HG03066 (cell line): ENCODE results near the gene CAAP1.
A peak's percentile ranks its signal among the peaks of the same experiment; 100 is the strongest.
"Not testable (repeated sequence)": the region's sequence is repeated elsewhere in the genome, so short reads cannot be mapped to it uniquely, and the experiment has no call there.

ENCODE experiments used
- ATAC-seq: cut with Tn5 transposase; IDR thresholded peaks from one replicate; pipeline ENCODE4 v1.9.1; 2021; ENCODE audit warnings: low read depth; ENCODE audit not compliant: unreplicated experiment

Gene CAAP1

DNA sequence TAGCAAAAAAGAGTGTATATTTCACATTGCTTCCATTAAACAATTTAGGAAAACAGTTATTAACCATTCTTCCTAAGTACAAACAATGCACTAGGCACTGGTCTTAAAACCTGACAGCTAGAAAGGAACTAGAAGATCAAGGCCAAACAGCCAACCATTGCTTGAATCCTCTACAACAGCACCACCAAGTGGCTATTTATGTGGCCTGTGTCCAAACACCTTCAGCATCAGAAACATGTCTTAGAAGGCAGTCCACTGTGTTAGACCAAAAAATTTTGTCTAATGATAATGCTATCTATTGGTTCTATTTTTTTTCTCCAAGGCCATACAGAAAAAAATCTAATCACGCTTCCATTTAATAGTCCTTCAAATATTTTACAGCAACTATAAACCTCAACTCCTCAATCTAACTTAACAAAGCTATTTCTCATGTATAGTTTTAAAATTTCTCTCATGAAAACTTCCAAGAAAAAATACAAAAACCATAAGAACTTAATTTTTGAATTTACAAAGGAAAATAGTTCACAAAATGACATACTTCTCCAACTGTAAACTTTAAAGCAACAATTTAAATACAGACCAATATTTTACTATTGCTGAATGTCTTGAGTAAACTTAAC is 36.1 kb downstream of the CAAP1 start:
- ATAC-seq, result peak; percentile 82

DNA sequence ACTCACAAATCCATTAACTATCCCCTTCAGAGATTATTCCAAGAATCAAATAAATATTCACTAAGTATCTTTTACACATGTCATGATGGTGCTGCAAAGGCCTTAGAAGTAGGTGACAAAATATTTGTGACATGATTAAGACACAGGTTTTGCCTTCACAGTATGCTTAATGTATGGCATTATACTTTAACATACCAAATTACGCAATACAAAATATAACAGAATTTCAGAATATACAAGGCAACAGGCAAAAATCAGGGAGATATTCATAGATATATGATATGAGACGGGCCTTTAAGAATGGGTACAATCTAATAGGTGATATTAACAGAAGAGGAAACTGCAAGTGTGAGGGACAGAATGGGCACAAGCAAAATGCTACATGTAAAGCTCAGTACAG is 41.6 kb downstream of the CAAP1 start:
- no peak for ATAC-seq

DNA sequence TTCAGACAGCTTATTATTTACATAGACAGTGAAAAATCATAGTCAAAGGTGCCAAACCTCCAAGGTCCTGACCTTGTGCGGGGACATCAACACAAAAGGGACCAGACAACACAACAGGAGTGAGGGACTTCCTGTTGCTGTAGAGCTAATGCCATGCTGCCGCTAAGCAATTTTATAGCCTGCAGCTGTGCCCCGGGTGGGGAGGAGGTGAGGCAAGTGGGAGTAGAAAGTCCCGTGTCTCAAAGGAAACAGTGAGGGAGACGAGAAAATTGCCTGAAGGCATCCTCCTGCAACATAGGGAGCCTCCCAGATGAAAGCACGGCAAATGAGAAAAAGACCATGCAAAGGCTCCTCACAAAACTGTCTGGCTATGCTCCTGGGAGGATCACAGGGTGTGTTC is 58.8 kb downstream of the CAAP1 start:
- ATAC-seq, result no peak

DNA sequence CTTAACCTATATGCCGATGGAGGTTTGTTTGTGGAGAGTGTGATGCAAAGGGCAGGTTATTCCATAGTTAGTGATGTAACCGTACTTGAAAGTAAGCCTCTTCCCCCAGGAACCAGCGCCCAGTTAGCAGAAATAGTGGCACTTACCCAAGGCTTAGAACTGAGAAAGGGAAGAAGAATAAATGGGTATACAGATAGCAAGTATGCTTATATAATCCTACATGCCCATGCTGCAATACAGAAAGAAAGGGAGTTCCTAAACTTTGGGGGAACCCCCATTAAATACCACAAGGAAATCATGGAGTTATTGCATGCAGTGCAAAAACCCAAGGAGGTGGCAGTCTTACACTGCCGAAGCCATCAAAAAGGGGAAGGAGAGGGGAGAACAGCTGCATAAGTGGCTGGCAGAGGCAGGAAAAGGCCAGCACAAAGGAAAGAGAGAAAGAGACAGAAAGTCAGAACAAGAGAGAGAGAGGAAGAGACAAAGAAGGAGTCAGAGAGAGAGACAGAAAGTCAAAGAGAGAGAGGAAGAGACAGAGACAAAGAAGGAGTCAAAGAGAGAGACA is 64.1 kb downstream of the CAAP1 start:
- ATAC-seq, result not testable (repeated sequence)

DNA sequence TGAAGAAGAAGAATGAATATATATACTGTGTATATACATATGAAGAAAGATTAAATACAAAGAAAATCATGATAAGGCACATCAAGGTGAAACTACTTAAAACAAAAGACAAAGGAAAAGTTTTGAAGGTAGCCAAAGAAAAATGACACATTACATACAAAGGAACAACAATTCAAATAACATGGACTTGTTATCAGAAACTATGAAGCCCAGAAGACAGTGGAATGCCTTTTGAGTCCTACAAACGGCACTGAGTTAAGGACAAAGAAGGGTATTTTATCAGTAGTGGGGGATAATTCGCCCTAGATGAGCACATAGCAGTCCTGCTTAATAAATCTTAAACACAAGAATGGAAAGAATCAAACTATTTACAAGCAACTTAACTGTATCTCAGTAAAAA is 77.8 kb downstream of the CAAP1 start:
- ATAC-seq, result no peak

DNA sequence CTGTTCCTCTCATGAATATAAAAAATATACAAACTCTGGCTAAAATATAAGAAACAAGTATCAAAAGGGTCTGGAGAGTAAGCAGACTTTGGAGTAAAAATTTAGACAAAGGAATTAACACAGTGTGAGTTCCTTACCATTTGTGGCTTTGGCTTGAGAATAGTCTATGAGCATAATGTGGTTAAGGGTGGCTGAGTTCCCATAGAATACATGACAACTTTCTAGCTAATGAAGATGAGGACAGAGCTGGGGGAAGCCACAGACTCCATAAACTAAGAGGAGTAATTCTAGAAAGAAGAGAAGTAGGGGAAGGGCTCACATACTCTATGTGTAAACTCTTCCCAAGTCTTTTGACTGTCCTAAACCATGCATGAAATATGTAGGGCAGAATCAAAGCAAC is 79.4 kb downstream of the CAAP1 start:
- ATAC-seq, result no peak

DNA sequence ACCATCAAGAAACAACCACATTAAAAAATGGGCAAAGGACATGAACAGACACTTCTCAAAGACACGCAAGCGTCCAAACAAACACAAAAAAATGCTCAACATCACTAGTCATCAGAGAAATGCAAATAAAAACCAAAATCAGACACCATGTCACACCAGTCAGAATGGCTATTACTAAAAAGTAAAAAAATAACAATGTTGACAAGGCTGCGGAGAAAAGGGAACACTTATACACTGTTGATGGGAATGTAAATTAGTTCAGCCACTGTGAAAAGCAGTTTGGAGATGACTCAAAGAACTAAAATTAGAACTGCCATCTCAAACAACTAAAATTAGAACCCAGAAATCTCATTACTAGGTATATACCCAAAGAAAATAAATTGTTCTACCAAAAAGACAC is 80.4 kb downstream of the CAAP1 start:
- no peak for ATAC-seq

DNA sequence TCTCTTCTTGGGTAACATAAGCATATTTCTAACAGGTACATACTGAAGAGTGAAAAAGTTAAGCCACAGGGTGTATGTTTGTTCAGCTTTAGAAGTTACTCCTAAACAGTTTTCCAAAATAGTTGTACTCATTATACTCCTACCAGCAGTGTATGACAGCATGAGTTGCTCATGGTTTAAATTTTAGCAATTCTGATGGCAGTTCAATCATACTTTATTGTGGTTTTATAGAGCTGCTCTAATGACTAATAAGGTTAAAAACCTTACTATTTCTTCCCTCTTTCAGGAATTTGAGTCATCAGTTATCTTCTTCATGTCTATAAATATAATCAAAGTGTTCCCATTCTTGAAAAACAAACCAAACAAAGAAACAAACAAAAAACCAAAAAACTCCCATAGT is 81.5 kb downstream of the CAAP1 start:
- ATAC-seq, result no peak

DNA sequence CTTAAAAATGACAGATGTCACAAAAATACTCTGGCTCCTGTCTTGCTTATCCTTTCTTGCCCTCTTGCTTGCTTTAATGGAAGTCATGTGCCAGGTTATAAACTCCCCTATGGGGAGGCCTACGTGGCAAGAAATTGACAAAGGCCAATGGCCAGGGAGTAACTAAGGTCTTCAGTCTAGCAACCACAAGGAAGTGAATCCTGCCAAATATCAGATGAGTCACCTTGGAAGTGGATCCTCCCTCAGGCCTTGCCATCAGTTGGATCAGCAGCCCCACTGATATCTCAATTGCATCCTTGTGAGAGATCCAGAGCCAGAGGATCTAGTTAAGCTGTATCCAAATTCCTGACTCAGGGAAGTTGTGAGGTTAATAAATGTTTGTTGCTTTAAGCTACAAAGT is 82.8 kb downstream of the CAAP1 start:
- no peak for ATAC-seq

DNA sequence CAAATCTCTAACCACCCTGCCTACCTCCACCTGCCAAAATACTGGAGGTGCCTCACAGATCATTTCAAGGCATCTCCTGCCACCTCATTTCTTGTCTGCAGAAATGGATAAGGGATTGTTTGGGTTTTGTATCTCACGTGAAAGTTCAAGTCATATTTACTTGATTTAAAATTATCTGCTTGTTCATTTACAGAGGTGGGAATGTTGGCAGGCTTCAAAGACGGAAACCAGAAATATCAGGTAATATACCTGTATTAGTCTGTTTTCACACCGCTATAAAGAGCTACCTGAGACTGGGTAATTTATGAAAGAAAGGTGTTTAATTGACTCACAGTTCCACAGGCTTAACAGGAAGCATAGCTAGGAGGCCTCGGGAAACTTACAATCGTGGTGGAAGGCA is 85.4 kb downstream of the CAAP1 start:
- ATAC-seq, result no peak

DNA sequence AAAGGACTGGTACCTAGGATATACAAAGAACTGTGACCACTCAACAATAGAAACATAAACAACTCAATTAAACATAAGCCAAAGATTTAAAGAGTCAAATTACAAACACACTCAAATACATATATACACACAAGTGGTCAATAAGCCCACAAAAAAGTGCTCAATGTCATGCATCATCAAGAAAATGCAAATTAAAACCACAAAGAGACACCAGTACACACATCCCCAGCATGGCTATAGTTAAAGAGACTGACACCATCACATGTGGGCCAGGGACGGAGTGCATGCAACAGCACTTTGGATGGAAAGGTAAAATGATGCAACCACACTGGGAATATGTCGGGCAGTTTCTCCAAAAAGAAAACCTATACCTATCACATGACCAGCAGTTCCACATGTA is 89.7 kb downstream of the CAAP1 start:
- ATAC-seq, result no peak

DNA sequence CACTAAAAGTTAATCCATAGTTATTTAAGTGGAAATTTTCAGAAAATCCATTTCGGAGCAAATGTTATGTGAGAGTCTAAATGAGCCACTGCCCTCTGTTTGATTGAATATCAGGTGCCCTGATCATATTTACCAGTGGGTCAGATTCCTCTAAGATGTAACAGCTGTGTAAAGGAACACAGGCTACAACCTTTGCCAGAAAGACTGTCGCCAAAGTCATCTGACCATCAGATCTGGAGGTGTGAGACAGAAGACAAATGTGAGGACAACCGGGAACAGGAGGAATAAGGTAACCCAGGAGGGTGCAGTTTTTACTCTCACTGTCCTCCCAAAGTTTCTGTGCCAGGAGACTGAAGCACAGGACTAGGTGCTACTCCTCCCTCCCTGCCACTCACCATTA is 90.8 kb downstream of the CAAP1 start:
- no peak for ATAC-seq

DNA sequence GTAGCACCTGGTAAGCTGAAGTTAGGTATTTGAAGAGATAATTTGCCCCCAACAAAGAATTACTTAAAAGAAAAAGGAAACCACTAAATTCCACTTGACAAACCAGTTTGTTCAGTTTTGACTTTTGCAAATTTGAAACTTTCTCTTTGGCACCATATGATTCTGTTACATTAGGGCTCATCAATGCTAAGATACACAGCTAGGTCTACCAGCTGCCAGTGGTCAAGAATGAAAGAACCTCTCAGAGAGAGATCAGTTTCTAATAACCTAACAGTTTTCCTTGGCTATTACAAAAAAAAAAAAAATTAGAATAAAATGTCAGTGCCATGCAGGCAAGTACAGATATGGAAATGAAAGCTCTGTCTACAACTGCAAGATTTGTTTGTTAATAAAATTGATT is 92.3 kb downstream of the CAAP1 start:
- ATAC-seq, result no peak

DNA sequence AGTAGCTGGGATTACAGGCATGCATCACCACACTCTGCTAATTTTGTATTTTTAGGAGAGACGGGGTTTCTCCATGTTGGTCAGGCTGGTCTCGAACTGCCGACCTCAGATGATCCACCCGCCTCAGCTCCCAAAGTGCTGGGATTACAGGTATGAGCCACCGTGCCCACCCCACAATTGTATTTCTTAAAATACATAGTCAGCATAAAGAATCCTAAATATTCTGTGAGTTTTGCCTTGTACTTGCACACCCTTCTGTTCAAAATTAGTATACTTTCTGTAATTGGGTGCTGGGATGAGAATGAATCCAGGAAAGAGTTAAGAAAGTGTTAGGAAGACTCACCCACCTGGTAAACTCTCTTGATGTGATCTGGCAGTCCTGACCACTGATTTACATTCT is 101.3 kb downstream of the CAAP1 start:
- ATAC-seq, result no peak
